Heart right ventricle (tissue), 16 donors: ENCODE results near the gene DBP. TPM values are rescaled to one million over a fixed set of nuclear protein-coding genes. Genes with fewer than 3 reads are reported as not detected.

Experiments used
- ATAC-seq, 8 donors: fragments of 200-7000 bp; cut with Tn5 transposase; one replicate each; pipeline ENCODE4 v1.9.1; 2020; ENCODE audit warnings: mild to moderate bottlenecking in 8 of 8, moderate library complexity in 8 of 8, moderate number of reproducible peaks in 1 of 8
- DNase-seq, 2 donors: peaks; one replicate each; pipeline ENCODE4 v3.0.0-alpha.2; 2020
- H3K27ac ChIP-seq, 10 donors: fragments of 200-600 bp; sonication (generic) in 2 of 10; one replicate each; pipeline versions ENCODE4 v1.5.0 to v1.8.0; 2020 to 2022; ENCODE audit warnings: mild to moderate bottlenecking in 3 of 10
- H3K27me3 ChIP-seq, 7 donors: fragments of 200-600 bp; one replicate each; pipeline ENCODE4 v1.8.0; 2021 to 2022; ENCODE audit warnings: mild to moderate bottlenecking in 2 of 7
- H3K36me3 ChIP-seq, 9 donors: fragments of 200-600 bp; sonication (generic) in 1 of 9; one replicate each; pipeline versions ENCODE4 v1.5.0 to v1.8.0; 2020 to 2022; ENCODE audit warnings: mild to moderate bottlenecking in 2 of 9
- H3K4me1 ChIP-seq, 9 donors: fragments of 200-600 bp; sonication (generic) in 1 of 9; one replicate each; pipeline versions ENCODE4 v1.5.0 to v1.8.0; 2020 to 2022; ENCODE audit warnings: mild to moderate bottlenecking in 4 of 9
- H3K4me3 ChIP-seq, 10 donors: fragments of 200-600 bp; sonication (generic) in 2 of 10; one replicate each; pipeline versions ENCODE4 v1.5.0 to v1.8.0; 2020 to 2022; ENCODE audit warnings: mild to moderate bottlenecking in 7 of 10, moderate library complexity in 2 of 10
- H3K9me3 ChIP-seq, 11 donors: fragments of 200-600 bp in 10 of 11; sonication (generic) in 2 of 11; one replicate each; pipeline versions ENCODE4 v1.5.0 to v1.8.0; 2013 to 2022; ENCODE audit warnings: mild to moderate bottlenecking in 2 of 11, control low read depth in 1 of 11, moderate library complexity in 1 of 11
- CTCF ChIP-seq, 9 donors: fragments of 200-600 bp; sonication (generic) in 2 of 9; IDR thresholded peaks; one replicate each; pipeline versions ENCODE4 v1.5.0 to v1.8.0; 2021 to 2022; ENCODE audit warnings: antibody characterized with exemption in 9 of 9, mild to moderate bottlenecking in 5 of 9, moderate library complexity in 1 of 9
- WGBS, 2 donors: extraction: QIAGEN DNeasy Blood & Tissue Kit; methylation state at CpG; one replicate each; pipeline ENCODE4 v1.1.7; 2013; ENCODE audit warnings: inconsistent platforms in 1 of 2; 5-methylcytosine and 5-hydroxymethylcytosine counted together
- intact Hi-C, 10 donors: fragments of 100-400 bp; cut with DNase I; formaldehyde crosslinking; loops; one replicate each; pipeline versions ENCODE4 v1.11.1 to v1.14.2; 2022
- polyA plus RNA-seq, 2 donors: library from polyadenylated mRNA; stranded (reverse); fragments of 200-250 nt; gene quantifications; one replicate each; pipeline ENCODE4 v1.2.3, GENCODE V29; 2013
- total RNA-seq, 10 donors: library from RNA; stranded (reverse); fragmentation: NEBNext Ultra II Directional in 3 of 10; extraction: Animal tissue kit (Norgen Biotek cat#: 25700) in 3 of 10; gene quantifications; one replicate each; pipeline versions ENCODE4 v1.2.1 to v1.2.4, GENCODE V29; 2021 to 2023
- donor health status: Arrhythmogenic right ventricular cardiomyopathy.
- donor health status: ischemic (EF 13 %, LVEDD 7.1; RV severe dilation, severe dysfunction).
- donor health status: healthy with polysubstance abuse.
- donor health status: DM: no; HTN: yes; CAD: no.
- donor health status: DM: no; HTN: no; CAD: no.
- donor health status: ischemic (EF 25% LVEDD 6.9; RV normal size, moderate dysfunction).
- donor health status: ischemic (EF 25% LVEDD 5.7; RV mildly dilated, moderate dysfunction).
- donor health status: healthy.
- donor health status: DM: yes; HTN: yes; CAD: no.
- donor health status: Ischemic cardiomyopathy.
- donor health status: ischemic (EF 35%, LVEDD 5.7; RV mildly dilated, moderate dysfunction).
- donor health status: nonischemic (EF 11% LVEDD 7.7; RV severe dilation, severe dysfunction).
- donor health status: DM: yes; HTN: yes; CAD: no.
- donor health status: PGD.
- donor health status: ischemic (EF 29% LVEDD 5.4; RV normal size, mild dysfunction).
- donor health status: nonischemic (EF 23%, LVEDD 6.1; RV moderate dilation, normal function).

DBP gene
- total and polyA plus RNA-seq, 12 donors, result 2.4 to 30.0 (median 12.2) TPM

- no peaks in the 10 kb centered on the region for H3K36me3 ChIP-seq
- H3K27ac ChIP-seq, result no peak overlapping the region
- intact Hi-C loops, result loop anchor here in 6 of 10 donors (10.0 kb wide), 4 partner anchors 65 to 175 kb away; partner anchors contain the start of gene HSD17B14 (in 1 of the 6)
- TF ChIP-seq CTCF (IDR thresholded peaks at IDR 0.05), result no peak
- H3K4me3 ChIP-seq, result no peak overlapping the region
- 94 to 96% methylated on average over 26 of the region's 26 CpGs for whole genome bisulfite sequencing, 2 donors
- H3K27me3 ChIP-seq, result peaks cover 0 to 5% (median 0%) of the 10 kb centered on the region in 7 donors
- no peaks in the 10 kb centered on the region for H3K9me3 ChIP-seq
- ATAC-seq (no peak), DNase-seq (no peak)
- peaks cover 0 to 3% (median 2%) of the 10 kb centered on the region in 9 donors for H3K4me1 ChIP-seq
Observed at GRCh38 chr19:48669903-48670668, 32.9 kb upstream of the DBP start.

GRCh38 chr19:48668761-48669160 is 31.6 kb upstream of the DBP start:
- intact Hi-C loops, result no loop called here
- WGBS, 2 donors, result 92 to 97% methylated on average over 2 of the region's 2 CpGs
- Histone ChIP-seq H3K27ac (no peak overlapping the region), H3K9me3 (no peaks in the 10 kb centered on the region), H3K4me1 (no peaks in the 10 kb centered on the region), H3K36me3 (no peaks in the 10 kb centered on the region), H3K27me3 (peaks cover 0 to 2% (median 0%) of the 10 kb centered on the region in 7 donors), H3K4me3 (no peak overlapping the region)
- DNase-seq (no peak), ATAC-seq (no peak)
- no peak for TF ChIP-seq CTCF (IDR thresholded peaks at IDR 0.05)

DNA sequence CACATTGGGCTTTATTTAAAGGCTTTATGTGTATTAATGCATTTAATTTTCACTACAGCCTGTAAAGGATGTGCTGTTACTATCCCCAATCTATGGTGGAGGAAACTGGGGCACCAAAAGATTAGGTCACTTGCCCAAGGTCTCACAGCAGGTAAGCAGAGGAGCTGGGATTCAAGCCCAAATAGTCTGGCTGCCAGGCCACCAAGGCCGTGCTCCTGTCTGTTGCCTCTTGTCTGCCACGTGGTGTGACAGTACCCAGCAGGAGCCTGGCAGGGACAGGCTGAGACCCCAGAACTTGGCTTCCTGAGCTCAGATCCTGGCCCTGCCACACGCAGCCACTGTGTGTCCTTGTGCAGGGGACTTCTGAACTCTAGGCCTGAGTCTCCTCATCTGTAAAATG is 31.2 kb upstream of the DBP start:
- DNase-seq (no peak), ATAC-seq (no peak)
- intact Hi-C loops, result no loop called here
- H3K9me3 ChIP-seq, result no peaks in the 10 kb centered on the region
- no peaks in the 10 kb centered on the region for H3K36me3 ChIP-seq
- H3K27ac ChIP-seq, result no peak overlapping the region
- no peaks in the 10 kb centered on the region for H3K4me1 ChIP-seq
- whole genome bisulfite sequencing, 2 donors, result 79 to 84% methylated on average over 3 of the region's 3 CpGs
- H3K4me3 ChIP-seq, result no peak overlapping the region
- no peaks in the 10 kb centered on the region for H3K27me3 ChIP-seq
- TF ChIP-seq CTCF (IDR thresholded peaks at IDR 0.05), result no peak

DNA sequence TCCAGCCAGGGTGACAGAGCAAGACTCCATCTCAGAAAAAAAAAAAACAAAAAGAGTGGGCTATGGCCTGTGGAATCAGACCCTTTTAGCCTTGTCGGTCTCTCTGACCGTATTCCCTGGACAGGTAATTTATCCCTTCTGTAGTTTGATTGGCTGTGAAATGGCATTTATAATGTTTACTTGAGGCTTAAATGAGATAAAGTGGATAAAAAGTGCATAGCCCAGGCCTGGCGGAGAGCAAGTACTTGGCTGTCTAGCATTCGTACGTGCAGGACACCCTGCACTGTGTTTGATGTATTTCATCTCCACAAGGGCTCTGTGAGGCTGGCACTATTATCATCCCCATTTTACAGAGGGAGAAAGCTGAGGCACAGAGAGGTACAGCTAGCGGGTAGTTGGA is 28.6 kb upstream of the DBP start:
- H3K27me3 ChIP-seq, result no peaks in the 10 kb centered on the region
- 93 to 96% methylated on average over 6 of the region's 6 CpGs for WGBS, 2 donors
- ATAC-seq, result no peak
- no peak for DNase-seq
- no peaks in the 10 kb centered on the region for H3K36me3 ChIP-seq
- no peak for TF ChIP-seq CTCF (IDR thresholded peaks at IDR 0.05)
- no peaks in the 10 kb centered on the region for H3K9me3 ChIP-seq
- H3K4me1 ChIP-seq, result peaks cover 0 to 7% (median 3%) of the 10 kb centered on the region in 9 donors
- no peak overlapping the region for H3K27ac ChIP-seq
- intact Hi-C loops, result no loop called here
- H3K4me3 ChIP-seq, result no peak overlapping the region
